HepG2 (cell line): ENCODE results near the gene CEP83. TPM values are rescaled to one million over a fixed set of nuclear protein-coding genes. Genes with fewer than 3 reads are reported as not detected.
A peak's percentile ranks its signal among the peaks of the same experiment; 100 is the strongest.

ENCODE experiments used
- ATAD3A ChIP-seq: sonication (generic); formaldehyde crosslinking; IDR thresholded peaks from 2 replicates; pipeline ENCODE4 v1.4.0; 2020; ENCODE audit warnings: missing genetic modification reagents
- CCDC6 ChIP-seq: sonication (generic); formaldehyde crosslinking; IDR thresholded peaks from 2 replicates; pipeline ENCODE4 v1.8.1; 2022; ENCODE audit warnings: mild to moderate bottlenecking, missing genetic modification reagents, moderate library complexity
- DPF2 ChIP-seq: sonication (generic); formaldehyde crosslinking; IDR thresholded peaks from 2 replicates; pipeline ENCODE4 v1.4.0; 2020; ENCODE audit warnings: mild to moderate bottlenecking, low read depth, missing genetic modification reagents, borderline replicate concordance
- DR1 ChIP-seq: sonication (generic); formaldehyde crosslinking; IDR thresholded peaks from 2 replicates; pipeline ENCODE4 v1.8.0; 2021; ENCODE audit warnings: mild to moderate bottlenecking, missing genetic modification reagents, inconsistent platforms
- ETV6 ChIP-seq: sonication (generic); formaldehyde crosslinking; conservative IDR thresholded peaks from 2 replicates; pipeline ENCODE4 v1.4.0; 2020; ENCODE audit warnings: missing genetic modification reagents
- NFE2L1 ChIP-seq: sonication (generic); formaldehyde crosslinking; IDR thresholded peaks from 2 replicates; pipeline ENCODE4 v1.4.0; 2020; ENCODE audit warnings: missing genetic modification reagents, mild to moderate bottlenecking, borderline replicate concordance
- NR2F1 ChIP-seq, 2 experiments: fragments of 450-650 bp in 1 of 2; formaldehyde crosslinking in 1 of 2; IDR thresholded peaks; 2 replicates each; pipeline versions ENCODE4 v1.5.0 to v1.6.1; 2016 to 2020; ENCODE audit warnings: mild to moderate bottlenecking in 1 of 2, missing compliant biosample characterization in 1 of 2, missing genetic modification reagents in 1 of 2, moderate library complexity in 1 of 2
- PITX1 ChIP-seq: sonication (generic); formaldehyde crosslinking; IDR thresholded peaks from 2 replicates; pipeline ENCODE4 v1.5.1; 2020; ENCODE audit warnings: mild to moderate bottlenecking, missing genetic modification reagents
- REL ChIP-seq: sonication (generic); formaldehyde crosslinking; conservative IDR thresholded peaks from 2 replicates; pipeline ENCODE4 v1.8.0; 2022; ENCODE audit warnings: mild to moderate bottlenecking, missing genetic modification reagents, moderate library complexity
- SAFB2 ChIP-seq: sonication (generic); formaldehyde crosslinking; IDR thresholded peaks from 2 replicates; pipeline ENCODE4 v1.5.1; 2020; ENCODE audit warnings: missing genetic modification reagents, low read depth, mild to moderate bottlenecking, borderline replicate concordance
- SKI ChIP-seq: fragments of 450-650 bp; IDR thresholded peaks from one replicate; pipeline ENCODE4 v1.6.1; 2018; ENCODE audit warnings: mild to moderate bottlenecking; ENCODE audit not compliant: partially characterized antibody
- TSC22D2 ChIP-seq: sonication (generic); formaldehyde crosslinking; IDR thresholded peaks from 2 replicates; pipeline ENCODE4 v1.5.1; 2020; ENCODE audit warnings: missing genetic modification reagents, mild to moderate bottlenecking, borderline replicate concordance
- XRCC5 ChIP-seq: fragments of 200-400 bp; formaldehyde crosslinking; optimal IDR thresholded peaks from 2 replicates; pipeline ENCODE3; 2017; ENCODE audit warnings: mild to moderate bottlenecking, low read length
- YEATS2 ChIP-seq: sonication (generic); formaldehyde crosslinking; IDR thresholded peaks from 2 replicates; pipeline ENCODE4 v1.4.0; 2020; ENCODE audit warnings: missing genetic modification reagents, borderline replicate concordance
- ZNF207 ChIP-seq: fragments of 450-650 bp; IDR thresholded peaks from 2 replicates; pipeline ENCODE4 v1.6.1; 2016; ENCODE audit warnings: antibody characterized with exemption, borderline replicate concordance
- ZNF224 ChIP-seq: sonication (generic); formaldehyde crosslinking; IDR thresholded peaks from 2 replicates; pipeline ENCODE4 v1.5.0; 2020; ENCODE audit warnings: mild to moderate bottlenecking, missing genetic modification reagents
- ZNF253 ChIP-seq: sonication (generic); formaldehyde crosslinking; IDR thresholded peaks from 2 replicates; pipeline ENCODE4 v1.8.0; 2022; ENCODE audit warnings: mild to moderate bottlenecking, missing genetic modification reagents, borderline replicate concordance
- ZNF549 ChIP-seq: sonication (generic); formaldehyde crosslinking; IDR thresholded peaks from 2 replicates; pipeline ENCODE4 v1.5.0; 2020; ENCODE audit warnings: missing genetic modification reagents
- ZNF670 ChIP-seq: sonication (generic); formaldehyde crosslinking; IDR thresholded peaks from 2 replicates; pipeline ENCODE4 v1.8.0; 2022; ENCODE audit warnings: mild to moderate bottlenecking, missing genetic modification reagents, borderline replicate concordance
- ZNF788 ChIP-seq: sonication (generic); formaldehyde crosslinking; IDR thresholded peaks from 2 replicates; pipeline ENCODE4 v1.5.0; 2020; ENCODE audit warnings: mild to moderate bottlenecking, missing genetic modification reagents, borderline replicate concordance
- polyA plus RNA-seq, 8 experiments: library from polyadenylated mRNA; depleted of rRNA in 3 of 8; stranded (reverse) in 7 of 8; unstranded in 1 of 8; fragments of >200 nt; fragmentation: Illumina TruSeq in 4 of 8; extraction: Trizol in 4 of 8; gene quantifications; 2 replicates each; pipeline versions ENCODE4 v1.2.1 to v1.2.3, GENCODE V29; 2011 to 2016; ENCODE audit warnings: low read depth in 4 of 8, missing spikeins in 1 of 8, mixed read lengths in 1 of 8; ENCODE audit not compliant: insufficient read depth in 1 of 8
- total RNA-seq, 5 experiments: library from RNA; depleted of rRNA; stranded (reverse); fragments of >200 nt; fragmentation: Illumina TruSeq; extraction: Trizol; gene quantifications; 2 replicates each; pipeline ENCODE4 v1.2.3, GENCODE V29; 2016; ENCODE audit warnings: low read depth in 1 of 5
- TF ChIP-seq, protein P1 (sequence below): fragments of 450-650 bp; IDR thresholded peaks from 2 replicates; pipeline ENCODE4 v1.6.1; 2017
- TF ChIP-seq, protein P2 (sequence below): sonication (generic); formaldehyde crosslinking; IDR thresholded peaks from 2 replicates; pipeline ENCODE4 v1.5.0; 2020; ENCODE audit warnings: missing genetic modification reagents, mild to moderate bottlenecking, borderline replicate concordance
- TF ChIP-seq, protein P3 (sequence below): sonication (generic); formaldehyde crosslinking; IDR thresholded peaks from 2 replicates; pipeline ENCODE4 v1.5.0; 2020; ENCODE audit warnings: missing genetic modification reagents, mild to moderate bottlenecking, borderline replicate concordance

CEP83 gene
- total and polyA plus RNA-seq, 2 of the 13 experiments (the other 11 are each of a cell fraction or from before 2014, with no cell fraction given): 6.2 to 19.2 TPM

DNA sequence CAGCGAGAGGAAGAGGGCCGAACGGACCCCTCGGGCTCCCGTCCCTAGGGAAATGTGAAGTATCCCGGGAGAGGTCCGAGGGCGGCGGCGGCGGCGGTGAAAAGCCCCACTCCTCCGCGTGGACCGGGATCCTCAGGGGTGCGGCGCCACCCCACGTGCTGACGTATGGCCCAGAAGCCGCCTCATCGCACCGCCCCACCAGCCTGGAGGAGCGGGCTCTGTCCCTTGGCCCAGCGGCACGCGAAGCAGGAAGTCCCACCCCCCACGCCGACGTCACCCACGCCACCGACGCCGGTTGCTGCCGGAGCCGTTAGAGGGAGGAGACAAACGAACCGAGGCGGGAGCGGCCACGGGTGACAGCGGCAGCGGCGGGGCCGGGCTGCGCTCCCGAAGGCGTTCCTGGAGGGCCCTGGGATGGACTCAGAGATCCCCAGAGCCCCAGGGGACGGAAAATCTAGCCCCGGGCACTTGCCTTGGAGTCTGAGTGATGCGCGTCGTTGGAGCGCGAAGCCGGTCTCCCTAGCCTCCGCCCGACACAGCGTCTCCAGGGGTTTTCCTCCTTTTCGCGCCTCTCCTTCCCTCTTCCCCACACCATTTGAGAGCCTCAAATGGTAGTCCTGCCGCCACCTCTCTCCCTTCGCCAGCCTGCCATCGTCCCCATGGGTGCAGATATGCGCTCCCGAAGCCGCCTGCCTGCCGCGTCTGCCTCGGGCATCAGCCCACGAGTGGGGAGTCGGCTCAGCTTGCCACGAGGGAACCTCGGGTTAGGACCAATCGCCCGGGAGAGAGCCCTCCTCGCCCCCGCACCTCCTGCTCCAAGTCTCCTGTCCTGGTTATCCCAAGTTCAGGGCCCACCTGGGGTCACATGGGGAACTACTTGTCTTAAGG is at the start of gene CEP83 (continued):
- TF ChIP-seq ZNF224 (CRISPR knock-in tag) (peak; percentile 40; the same call in 1 of the 2 replicates), NFE2L1 (CRISPR knock-in tag) (no peak), PITX1 (CRISPR knock-in tag) (no peak), SKI (no peak), ZNF253 (no peak), YEATS2 (CRISPR knock-in tag) (peak; percentile 84), ZNF207 (no peak), ZNF788 (CRISPR knock-in tag) (peak; percentile 84; the same call in 1 of the 2 replicates), ETV6 (CRISPR knock-in tag) (peak; percentile 57; the same call in 1 of the 2 replicates), XRCC5 (peak; percentile 36), ZNF670 (peak; percentile 87), REL (CRISPR knock-in tag) (peak; percentile 32), TSC22D2 (peak; percentile 32; the same call in 1 of the 2 replicates), NR2F1 (CRISPR knock-in tag; IDR thresholded peaks at IDR 0.05) (no peak), ZNF549 (no peak), DPF2 (no peak), CCDC6 (CRISPR knock-in tag) (0 out of 2 replicates have a peak, but pooled peaks have one; percentile 33), ATAD3A (no peak), SAFB2 (CRISPR knock-in tag) (peak; percentile 93; the same call in 1 of the 2 replicates), DR1 (peak; percentile 86)
- TF ChIP-seq, protein P1, sequence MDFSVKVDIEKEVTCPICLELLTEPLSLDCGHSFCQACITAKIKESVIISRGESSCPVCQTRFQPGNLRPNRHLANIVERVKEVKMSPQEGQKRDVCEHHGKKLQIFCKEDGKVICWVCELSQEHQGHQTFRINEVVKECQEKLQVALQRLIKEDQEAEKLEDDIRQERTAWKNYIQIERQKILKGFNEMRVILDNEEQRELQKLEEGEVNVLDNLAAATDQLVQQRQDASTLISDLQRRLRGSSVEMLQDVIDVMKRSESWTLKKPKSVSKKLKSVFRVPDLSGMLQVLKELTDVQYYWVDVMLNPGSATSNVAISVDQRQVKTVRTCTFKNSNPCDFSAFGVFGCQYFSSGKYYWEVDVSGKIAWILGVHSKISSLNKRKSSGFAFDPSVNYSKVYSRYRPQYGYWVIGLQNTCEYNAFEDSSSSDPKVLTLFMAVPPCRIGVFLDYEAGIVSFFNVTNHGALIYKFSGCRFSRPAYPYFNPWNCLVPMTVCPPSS: no peak
- TF ChIP-seq, protein P2, sequence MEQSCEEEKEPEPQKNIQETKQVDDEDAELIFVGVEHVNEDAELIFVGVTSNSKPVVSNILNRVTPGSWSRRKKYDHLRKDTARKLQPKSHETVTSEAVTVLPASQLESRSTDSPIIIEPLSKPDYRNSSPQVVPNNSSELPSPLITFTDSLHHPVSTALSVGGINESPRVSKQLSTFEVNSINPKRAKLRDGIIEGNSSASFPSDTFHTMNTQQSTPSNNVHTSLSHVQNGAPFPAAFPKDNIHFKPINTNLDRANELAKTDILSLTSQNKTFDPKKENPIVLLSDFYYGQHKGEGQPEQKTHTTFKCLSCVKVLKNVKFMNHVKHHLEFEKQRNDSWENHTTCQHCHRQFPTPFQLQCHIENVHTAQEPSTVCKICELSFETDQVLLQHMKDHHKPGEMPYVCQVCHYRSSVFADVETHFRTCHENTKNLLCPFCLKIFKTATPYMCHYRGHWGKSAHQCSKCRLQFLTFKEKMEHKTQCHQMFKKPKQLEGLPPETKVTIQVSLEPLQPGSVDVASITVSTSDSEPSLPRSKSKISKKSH (CRISPR knock-in tag): peak; percentile 42; the same call in 1 of the 2 replicates
- TF ChIP-seq, protein P3, sequence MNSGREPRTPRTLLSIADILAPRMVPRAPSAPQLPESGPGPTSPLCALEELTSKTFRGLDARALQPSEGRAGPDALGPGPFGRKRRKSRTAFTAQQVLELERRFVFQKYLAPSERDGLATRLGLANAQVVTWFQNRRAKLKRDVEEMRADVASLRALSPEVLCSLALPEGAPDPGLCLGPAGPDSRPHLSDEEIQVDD (CRISPR knock-in tag): no peak; the same call in 1 of the 2 replicates
